Lower leg skin (tissue), 3 donors: ENCODE measurements around the gene DLX4.

Experiments
- POLR2A ChIP-seq, 2 donors: fragments of 450-650 bp; IDR thresholded peaks; one replicate each; pipeline ENCODE4 v1.6.1; 2016 to 2017; ENCODE audit warnings: antibody characterized with exemption in 2 of 2, mild to moderate bottlenecking in 1 of 2, moderate library complexity in 1 of 2
- TF ChIP-seq, protein P1 (sequence below), 3 donors: fragments of 450-650 bp; IDR thresholded peaks; one replicate each; pipeline ENCODE4 v1.5.1; 2016; ENCODE audit warnings: antibody characterized with exemption in 3 of 3, mild to moderate bottlenecking in 3 of 3, moderate library complexity in 2 of 3

DNA sequence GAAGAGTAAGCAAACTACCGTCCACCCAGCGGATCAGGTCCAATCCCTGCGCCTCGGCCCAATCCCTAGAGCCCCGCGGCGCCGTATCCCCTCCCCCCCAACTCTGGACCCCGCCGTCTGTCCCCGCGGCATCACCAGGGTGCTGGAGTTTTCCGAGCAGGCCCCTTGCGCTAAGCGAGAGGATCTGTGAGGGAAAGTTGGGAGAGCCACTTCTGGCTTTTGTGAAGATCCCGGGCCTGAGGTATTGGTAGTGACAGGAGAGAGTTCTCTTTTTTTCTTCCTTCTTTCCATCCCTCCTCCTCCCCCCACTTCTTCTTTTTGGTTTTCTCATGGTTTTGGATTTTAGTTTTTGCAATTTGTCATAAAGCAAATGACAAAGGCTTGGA lies 3.5 kb upstream of the DLX4 start:
- TF ChIP-seq, protein P1, sequence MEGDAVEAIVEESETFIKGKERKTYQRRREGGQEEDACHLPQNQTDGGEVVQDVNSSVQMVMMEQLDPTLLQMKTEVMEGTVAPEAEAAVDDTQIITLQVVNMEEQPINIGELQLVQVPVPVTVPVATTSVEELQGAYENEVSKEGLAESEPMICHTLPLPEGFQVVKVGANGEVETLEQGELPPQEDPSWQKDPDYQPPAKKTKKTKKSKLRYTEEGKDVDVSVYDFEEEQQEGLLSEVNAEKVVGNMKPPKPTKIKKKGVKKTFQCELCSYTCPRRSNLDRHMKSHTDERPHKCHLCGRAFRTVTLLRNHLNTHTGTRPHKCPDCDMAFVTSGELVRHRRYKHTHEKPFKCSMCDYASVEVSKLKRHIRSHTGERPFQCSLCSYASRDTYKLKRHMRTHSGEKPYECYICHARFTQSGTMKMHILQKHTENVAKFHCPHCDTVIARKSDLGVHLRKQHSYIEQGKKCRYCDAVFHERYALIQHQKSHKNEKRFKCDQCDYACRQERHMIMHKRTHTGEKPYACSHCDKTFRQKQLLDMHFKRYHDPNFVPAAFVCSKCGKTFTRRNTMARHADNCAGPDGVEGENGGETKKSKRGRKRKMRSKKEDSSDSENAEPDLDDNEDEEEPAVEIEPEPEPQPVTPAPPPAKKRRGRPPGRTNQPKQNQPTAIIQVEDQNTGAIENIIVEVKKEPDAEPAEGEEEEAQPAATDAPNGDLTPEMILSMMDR (IDR thresholded peaks at IDR 0.05) = no peak
- no peak for TF ChIP-seq POLR2A (IDR thresholded peaks at IDR 0.05)
